GM21529 (cell line): Measurements from ENCODE around the gene SPNS3.

Source experiments
- ATAC-seq: cut with Tn5 transposase; IDR thresholded peaks from one replicate; pipeline ENCODE4 v1.9.1; 2021; ENCODE audit not compliant: unreplicated experiment

The SPNS3 gene

DNA sequence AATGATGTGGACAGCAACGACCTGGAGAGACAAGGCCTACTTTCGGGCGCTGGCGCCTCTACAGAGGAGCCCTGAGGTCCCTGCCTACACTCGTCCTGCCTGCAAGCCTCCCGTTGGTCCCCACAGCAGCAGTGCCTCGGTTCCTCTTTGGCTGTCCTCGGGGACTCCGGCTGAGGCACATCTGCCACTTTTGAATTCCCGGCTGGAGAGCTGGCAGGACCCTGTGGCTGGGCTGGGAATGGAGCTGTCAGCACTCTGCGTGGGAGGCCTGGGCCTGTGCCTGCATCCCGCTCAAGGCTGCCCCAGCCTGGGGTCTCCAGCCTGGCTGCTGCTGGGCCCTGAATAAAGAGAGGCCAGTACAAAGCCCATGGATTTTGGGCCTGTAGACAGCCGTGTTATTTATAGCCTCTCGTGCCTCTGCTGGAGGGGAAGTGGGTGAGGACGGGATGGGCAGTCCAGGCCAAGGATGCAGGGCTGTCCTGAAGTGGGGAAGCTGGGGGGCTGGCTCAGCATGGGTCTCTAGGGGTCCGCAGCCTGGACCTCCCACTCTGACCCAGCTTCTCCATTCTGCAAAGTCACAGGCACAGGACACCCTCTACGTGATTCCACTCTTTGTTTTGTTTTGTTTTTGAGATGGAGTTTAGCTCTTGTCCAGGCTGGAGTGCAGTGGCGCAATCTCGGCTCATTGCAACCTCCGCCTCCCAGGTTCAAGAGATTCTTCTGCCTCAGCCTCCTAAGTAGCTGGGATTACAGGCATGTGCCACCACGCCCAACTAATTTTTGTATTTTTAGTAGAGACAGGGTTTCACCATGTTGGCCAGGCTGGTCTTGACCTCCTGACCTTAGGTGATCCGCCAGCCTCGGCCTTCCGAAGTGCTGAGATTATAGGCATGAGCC is 54.3 kb downstream of the SPNS3 start:
- ATAC-seq = no peak

DNA sequence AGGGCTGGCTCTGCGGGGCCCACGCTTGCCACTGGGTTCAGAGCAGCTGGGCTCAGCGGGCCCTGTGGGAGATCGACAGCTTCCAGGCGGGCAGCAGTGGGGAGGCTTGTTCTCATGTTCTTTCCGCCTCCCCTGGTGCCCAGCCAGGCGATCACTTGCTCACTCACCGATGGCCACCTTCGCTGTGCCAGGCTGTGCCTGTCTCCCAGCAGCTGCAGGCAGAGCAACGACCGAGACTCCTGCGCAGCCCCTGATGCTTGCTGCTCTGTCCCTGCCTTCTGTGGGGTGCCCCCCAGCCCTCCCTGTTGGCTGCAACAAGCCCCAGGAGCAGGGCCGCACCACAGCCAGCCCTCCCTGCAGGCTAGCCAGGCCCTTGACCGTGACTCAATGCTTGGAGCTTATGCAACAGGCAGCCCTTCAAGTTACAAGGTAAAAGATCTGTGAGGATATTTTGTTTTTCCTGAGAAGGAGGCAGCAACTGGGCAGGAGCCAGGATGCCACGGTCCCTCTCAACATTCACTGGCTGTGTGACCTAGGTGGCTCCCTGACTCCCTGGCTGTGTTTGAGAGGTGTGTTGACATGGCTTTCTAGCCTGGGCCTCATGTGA is 55.4 kb downstream of the SPNS3 start:
- ATAC-seq = no peak

DNA sequence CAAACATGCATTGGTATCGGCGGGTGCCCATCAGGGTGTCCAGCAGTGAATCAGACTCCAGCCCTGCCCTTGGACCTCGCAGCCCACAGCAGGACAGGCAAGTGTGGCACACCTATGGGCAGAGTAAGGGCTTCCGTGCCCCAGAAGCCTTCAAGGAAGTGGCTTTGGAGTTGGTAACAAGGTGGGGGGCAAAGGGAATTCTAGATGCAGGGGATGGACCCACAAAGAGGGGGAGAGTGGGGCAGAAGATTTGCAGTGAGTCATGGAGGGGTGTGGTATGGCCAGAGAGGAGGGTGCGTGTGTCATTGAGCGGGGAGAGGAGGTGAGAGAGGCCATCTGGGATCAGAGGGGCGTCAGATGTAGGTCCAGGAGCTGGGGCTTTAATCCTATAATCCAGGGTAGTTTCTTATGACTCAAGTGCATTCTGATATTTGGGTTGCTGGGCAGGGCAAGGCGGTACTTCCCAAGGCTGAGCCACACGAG is 56.4 kb downstream of the SPNS3 start:
- ATAC-seq = no peak

DNA sequence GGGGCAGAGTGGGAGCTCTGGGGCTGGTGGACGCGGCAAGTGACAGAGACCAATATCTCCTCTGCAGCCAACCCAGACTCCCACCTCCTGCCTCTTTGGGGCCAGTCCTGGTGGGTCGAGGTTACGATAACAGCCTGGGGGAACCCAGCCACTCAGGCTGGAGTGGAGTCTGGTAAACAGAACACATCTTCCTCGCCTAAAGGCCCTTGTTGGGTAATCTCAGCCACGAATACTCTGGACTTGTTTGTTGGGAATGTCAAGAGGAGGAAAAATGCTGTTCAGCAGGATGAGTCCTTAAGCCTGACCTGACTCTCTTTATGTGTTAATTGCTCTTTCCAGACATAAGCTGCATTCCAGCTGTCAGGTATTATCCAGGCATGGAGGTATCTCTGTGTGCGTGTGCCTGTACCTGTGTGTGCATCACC is 56.9 kb downstream of the SPNS3 start:
- ATAC-seq = no peak

DNA sequence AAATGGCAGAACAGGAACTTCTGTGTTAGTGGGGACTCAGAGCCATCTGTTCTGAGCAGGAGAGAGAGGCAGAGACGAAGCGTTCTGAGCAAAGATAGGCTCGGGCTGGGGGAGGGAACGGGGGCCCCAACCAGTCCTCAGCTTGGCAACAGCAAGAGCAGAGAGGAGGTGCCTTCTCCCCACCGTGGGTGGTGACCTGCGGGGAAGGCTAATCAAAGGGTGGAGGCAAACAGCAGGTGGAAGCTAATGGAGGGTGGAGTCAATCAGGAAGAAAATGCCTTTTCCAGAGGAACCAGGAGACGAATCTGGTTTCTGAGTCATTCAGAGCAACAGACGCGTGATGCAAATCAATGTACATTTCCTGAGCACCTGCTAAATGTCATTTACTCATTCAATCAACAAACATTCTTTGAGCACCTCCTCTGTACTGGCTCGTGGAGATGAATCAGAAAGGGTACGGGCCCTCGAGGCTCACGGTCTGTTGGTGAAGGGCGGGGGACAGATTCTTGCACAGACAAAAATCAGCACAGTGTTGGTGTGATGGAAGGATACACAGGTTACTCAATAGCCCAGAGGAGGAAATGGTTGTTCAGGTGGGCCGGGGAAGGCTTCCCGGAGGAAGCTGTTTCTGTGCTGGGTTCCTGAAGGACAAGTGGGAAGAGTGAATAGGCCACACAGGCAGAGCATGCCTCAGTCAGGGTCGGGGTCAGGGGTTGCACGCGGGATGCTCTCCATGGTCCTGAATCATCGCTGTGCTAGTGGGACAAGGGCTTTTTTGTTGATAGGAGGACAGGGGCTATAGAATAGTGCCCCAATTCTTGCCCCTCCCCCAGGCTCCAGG is 59.2 kb downstream of the SPNS3 start:
- no peak for ATAC-seq

DNA sequence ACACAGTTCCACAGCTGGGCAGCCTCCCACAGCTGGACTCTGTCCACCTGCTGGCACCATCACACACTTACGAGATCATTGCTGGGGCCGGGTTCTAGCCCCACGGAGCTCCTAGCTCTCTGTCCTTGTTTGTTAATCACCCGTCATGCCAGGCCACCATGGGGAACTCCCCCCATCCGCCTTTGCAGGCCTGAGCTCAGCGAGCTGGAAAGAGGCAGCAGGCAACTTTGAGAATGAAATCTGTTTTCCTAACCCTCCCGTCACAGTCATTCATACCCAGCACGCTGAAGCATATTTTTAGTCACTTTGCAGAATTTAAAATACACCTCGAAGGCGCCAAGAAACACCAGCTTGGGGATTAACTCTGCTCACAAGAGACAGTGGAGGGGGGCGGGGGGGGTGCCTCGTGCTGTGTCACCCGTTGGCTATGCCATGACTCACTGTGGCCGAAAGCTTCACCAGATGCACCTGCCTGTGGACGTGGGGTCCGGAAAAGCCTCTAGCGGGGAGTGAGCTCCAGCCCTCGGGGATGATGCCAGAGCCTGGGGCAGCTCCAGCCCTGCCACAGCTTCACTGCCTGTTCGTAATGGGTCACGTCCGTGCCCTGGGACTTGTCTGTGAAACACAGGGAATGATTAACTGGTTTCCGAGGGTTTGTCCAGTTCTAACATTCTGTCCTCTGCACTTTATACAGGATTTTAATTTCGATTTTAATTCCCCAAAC is 63.5 kb downstream of the SPNS3 start:
- ATAC-seq = no peak

DNA sequence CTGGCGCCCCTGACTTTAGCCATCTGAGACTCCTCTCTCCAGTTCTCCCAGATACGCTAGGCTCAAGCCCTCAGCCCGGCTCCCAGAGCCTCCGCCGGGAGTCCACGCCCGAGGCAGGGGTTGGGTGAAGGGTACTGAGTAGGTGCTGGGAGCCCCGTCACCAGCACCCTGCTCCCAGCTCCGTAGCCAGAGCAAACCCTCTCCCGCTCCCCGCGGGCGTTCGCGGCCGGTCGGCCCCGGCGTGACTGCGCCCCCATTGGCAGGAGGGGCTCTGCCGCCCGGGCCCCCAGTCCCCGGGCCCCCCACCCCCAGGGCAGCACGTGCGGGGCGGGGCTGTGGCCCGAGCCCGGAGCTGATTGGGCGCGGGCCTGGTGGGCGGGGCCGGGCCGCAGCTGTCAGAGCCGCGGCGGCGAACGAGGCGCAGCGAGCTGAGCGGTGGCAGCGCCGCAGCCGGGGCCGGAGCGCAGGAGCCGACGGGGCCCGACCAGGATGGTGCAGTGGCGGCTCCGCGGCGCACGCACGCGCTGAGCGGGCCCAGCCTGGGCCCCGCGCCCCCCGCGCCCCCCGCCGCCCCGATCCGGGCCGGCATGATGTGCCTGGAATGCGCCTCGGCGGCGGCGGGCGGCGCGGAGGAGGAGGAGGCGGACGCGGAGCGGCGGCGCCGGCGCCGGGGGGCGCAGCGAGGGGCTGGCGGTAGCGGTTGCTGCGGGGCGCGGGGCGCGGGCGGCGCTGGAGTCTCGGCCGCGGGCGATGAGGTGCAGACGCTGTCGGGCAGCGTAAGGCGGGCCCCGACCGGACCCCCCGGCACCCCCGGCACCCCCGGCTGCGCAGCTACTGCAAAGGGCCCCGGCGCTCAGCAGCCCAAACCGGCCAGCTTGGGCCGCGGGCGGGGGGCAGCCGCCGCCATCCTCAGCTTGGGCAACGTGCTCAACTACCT is 65.0 kb downstream of the SPNS3 start, which contains the start of gene SPNS2:
SPNS2 (plus strand) TSS at position 421 of the 937 bp plus-strand sequence; CDS start at position 588, 167 bp downstream.
- ATAC-seq = no peak

DNA sequence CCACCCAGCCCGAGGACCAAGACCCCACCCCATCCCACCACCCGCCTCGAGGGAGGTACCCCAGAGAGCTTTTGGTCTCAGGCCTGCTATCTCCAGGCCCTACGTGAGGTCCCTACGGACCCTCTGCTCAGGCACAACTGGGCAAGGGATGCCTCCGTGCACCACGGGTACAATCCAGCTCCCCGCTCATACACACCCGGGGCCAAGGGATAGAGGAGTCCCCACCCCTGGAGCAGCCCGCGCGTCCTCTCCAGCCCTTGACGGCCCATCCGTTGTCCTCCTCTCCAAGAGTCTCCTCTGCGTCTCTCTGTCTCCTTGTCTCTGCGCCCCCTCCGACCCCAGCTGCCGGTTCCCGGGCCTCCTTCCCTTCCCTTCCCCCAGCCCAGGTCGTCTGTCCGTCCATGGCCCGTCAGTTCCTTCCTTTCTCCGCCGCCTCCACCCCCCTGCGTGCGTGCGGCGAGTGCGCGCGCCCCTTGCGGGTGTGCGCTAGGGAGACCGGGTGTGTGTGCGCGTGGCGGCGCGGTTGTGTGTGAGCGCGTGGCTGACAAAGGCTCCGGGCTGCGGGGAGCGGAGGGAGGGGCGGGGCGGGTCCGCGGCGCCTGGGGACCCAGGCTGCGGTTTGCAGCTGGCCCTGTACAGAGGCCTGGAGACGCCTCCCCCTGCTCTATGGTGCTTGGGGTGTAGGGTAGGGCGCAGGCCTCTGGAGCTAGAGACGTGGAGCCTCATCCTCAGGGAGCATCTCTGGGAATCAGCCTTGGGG is 65.9 kb downstream of the SPNS3 start:
- no peak for ATAC-seq

DNA sequence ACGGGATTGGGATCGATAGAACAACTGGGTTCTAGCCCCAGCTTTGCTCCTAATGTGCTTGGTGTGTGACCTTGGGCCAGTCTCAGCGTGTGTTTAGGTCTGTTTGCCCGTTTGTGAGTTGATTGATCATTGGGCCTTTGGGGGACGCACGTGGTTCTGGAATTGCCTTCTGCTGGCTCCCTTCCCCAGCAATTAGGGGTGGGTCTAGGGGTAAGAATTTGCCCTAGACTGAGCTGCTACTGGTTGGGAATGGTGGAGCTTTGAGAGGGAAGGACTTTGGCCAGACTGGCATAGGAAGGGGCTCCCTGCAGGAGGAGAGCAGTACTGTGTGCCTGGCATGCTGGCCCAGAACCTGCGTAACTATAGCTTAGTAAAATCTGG is 66.4 kb downstream of the SPNS3 start:
- ATAC-seq = no peak

DNA sequence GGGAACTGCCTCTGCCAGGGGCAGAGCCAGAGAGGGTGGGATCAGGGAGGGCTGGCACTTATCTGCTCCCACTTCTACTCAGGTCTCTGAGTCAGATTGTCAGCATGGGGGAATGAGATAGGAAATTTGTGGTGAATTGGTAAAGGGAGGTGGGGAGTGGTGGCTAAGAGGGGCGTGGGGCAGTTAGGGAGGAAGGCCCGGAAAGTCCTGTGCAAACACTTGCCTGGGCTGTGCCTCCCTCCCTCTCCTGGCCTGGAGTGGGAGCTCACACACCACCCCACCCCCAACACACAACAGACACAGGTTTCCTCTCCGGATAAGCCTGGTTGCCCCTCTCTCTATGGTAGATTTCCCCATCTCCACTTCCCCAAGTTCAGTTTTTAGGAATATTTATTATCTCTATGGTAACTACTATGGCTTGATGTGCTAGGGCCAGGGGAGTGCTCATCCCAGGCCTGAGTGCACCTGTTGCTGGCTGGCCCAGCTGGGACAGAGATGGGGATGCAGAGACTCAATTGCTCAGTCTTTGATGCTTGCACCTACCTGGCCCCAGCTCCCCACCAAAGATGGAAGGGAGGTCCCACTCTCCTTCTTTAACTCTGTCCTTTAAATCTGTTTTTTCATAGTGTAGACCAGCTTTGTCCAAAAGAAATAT is 67.7 kb downstream of the SPNS3 start:
- no peak for ATAC-seq

DNA sequence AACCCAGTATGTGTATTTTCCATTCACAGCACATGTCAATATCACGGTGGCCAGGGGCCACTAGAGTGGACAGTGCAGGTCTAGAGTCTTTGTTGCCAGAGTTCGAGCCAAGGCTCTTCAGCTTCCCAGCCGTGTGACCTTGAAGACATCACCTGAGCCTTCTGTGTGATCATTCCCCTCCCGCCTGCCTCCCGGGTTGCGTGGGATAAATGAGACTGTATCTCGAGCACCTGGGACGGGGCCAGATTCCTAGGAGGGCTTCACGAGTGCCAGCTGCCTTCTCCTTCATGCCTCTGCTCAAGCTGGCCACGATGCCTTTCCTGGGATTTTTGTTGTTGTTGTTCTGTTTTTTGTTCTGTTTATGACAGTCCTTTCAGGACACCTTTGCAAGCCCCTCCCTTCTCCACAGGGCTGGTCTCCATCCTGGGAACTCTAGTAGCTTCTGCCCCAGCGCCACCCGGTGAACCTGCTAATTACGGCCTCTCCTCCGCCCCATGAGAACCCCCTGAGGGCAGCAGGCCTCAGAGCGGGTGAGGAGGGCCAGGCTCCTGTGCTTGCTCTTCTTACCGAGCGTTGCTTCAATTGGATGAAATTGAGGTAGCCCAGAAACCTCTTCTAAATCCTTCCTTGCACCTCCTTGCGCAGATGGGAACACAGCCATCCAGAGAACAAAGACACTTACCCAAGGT is 68.9 kb downstream of the SPNS3 start:
- no peak for ATAC-seq

DNA sequence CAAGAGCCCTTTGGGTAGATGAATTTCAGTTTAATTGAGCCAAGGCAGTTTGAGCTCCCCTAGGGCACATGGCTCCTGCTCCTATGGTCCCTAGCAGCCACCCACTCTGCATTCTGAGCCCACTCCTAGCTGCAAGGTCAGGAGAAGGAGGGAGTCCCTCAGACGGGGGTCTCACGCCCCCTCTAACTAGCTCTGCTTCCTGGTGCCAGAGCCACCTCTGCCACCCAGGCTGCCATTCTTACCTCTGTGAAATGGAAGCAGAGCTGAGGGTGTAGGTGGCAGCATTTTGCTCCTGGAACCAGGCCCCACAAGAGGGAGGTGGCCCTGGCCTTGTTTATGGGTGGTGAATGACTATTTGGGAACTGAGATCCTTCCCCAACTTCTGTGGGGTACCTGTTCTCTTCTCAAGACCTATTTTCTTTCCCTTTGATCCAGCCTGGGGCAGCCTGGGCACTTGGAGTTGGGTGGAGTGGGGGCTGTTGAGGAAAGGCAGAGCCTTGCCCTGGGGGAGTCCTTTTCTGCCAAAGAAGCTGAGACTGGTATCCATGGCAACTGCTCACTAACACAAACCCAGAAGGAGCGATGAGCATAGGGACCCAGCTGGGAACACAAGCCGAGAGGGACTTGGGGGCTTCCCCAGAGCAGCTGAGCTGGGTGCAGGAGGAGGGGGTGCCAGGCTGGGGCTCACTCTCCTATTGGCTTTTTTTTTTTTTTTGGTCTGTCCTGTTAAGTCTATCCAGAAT is 69.7 kb downstream of the SPNS3 start:
- ATAC-seq = no peak

DNA sequence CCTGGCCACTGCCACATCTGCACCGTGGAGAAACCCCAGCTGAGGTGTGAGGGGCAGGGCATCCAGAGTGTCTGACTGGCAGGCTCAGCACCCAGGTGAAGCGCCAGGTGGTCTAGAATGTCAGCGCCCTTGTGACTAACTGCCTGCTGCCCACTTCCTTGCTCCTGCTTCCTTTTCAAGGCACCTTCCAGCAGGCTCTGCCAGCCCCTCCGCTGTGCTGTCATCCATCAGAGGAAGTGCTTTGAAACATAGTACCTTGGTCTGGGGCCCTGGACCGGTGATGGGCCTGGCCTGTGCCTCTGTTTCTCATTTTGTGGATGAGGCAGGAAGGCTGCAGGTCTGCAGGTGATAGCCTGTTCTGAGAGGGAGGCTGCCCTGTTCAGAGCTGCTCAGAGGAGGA is 70.4 kb downstream of the SPNS3 start:
- ATAC-seq = no peak

DNA sequence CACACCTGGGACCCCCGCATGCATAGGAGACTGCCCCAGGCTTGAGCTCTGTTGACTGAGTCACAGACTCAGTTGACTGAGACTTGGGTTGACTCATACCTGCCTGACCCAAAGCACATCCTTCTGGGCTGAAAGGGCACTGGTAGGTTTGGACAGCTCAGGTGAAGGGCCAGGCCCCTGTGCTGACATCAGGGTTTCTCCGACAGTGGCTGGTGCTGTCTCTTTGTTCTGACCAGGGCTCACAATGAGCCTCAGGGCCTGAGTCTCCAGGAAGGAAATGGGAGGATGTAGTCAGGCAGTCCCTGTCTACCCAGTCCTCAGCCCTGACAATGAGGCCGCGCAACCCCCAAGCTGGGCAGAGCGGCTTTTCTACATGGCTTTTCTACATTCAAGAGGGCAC is 71.4 kb downstream of the SPNS3 start:
- ATAC-seq = no peak

DNA sequence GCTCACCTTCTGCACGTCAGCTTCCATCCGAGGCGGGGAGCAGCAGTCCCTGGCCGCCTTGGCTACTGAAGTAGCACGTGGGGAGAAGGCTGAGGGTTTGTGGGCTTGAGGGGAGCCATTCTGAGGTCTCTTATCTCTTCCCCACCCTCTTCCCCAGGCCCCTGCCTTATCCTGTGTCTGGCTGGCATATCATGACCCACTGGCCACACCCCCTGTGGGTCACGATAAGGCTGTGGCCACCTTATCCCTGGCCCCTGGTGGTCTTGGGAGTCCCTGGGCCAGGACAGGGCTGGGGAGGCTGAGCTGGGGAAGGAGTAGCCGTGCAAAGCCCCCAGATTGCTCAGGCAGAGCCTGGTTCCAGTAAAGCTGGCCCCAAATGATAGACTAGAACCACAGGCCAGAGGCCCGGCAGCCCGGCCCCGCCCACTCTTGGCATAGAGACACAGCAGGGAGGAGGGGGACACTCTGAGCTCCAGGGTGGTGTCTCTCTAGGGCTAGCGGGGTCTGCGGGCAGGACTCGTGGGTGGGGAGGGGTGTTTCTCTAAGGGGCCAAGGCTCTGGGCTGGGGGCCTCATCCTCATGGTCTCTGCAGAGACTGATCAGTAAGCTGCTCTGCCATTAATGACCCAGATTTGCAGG is 72.6 kb downstream of the SPNS3 start:
- no peak for ATAC-seq

DNA sequence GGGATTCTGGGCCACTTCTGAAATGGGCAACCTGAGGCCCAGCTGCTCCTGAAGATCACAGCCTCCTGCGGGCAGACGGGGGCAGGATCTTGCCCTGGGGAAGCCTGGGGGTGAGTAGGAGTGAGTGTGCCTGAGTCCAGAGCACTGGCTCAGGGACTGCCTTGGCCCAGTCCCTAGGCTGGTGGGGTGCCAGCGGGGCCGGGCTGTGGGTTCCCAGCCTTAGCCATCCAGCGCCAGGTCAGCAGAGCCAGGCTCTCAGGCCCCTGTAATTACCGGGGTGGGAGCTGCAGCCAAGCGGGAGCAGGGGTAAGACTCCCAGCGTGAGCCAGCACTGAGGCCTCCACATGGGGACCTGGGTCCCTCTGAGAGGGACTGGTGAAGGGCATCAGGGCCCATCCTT is 73.2 kb downstream of the SPNS3 start:
- no peak for ATAC-seq
